GM19023 (cell line): ENCODE results near the gene WTIP.

Experiments used
- ATAC-seq: cut with Tn5 transposase; IDR thresholded peaks from one replicate; pipeline ENCODE4 v1.9.1; 2021; ENCODE audit warnings: mild to moderate bottlenecking, moderate library complexity; ENCODE audit not compliant: unreplicated experiment

WTIP gene

DNA sequence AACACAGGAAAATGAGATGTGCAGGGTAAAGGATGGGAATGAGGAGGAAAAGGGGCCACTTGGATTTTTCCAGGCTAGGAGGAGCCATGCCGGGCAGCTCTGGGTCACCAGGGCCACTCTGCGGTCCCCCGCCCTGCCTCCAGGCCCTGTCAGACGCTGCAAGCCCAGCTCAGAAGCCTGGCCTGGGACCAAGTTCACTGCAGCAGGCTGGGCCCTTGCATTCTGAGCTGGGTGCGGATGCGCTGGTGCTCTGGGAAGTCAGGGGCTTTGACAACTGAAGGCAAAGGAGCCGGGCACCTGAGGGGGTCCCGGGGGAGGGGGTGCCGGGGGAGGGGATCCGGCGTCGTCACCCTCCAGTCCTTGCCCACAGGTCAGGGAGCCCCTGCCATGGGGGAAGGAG is 77.5 kb downstream of the WTIP start:
- ATAC-seq = no peak

DNA sequence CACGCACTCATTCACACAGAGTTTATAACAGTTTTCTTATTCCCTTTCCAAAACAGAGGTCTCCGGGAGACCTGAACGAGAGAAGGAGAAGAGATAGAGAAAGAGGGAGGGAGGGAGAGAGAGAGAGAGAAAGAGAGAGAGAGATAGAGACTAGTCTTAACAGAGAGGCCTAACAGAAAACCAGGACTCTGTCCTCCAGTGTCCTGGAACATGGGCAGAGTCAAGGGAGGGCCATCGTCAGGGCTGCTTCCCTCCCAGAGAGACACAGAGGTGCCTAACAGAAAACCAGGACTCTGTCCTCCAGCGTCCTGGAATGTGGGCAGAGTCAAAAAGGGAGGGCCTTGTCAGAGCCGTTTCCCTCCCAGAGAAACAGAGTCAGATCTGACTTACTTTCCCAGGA is 78.7 kb downstream of the WTIP start:
- ATAC-seq = no peak
